ENCODE results near the gene RNASE3.

GRCh38 chr14:20857207-20857606, 34.0 kb upstream of the RNASE3 start:
- no peak for TF ChIP-seq CTCF (IDR thresholded peaks at IDR 0.05)
- no peak for TF ChIP-seq POLR2A (IDR thresholded peaks at IDR 0.05)

All from adrenal gland (tissue), 5 donors.